ENCODE results near the gene RFC2.

The RFC2 gene

DNA sequence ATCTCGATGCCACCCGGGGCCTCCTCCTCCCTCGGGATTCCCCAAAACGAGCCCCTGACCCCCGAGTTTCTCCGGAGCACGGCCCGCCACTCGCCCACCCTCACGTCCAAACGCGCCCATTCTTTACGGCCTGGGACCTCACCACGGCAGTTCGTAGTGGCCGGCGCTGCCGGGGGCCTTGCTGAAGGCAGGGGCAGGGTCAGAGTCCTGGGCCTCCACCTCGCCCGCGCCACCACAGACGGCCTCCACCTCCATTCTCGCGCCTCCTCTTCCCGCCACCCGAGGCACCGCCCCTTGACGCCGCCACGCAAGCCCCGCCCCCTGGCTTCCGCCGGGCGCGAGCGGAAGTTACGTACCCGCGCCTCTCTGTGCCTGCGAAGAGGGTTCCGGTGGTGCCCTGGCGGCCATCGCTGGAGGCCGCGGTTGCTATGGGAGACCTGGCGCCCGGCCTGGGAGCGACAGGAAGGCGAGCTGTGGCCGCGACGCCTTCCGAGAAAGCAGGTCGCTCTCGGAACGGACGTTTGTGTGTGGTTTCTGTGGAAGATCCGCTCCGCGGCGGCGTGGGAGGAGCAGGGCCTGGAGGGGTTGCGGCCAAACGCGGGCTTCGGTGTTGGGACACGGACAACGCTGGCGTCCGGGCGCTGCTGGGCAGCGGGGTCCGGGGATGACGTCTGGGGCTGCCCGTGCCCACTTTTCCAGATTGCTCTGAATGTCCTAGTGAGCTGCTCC, at the start of gene RFC2:
Gene RFC2 (minus strand): TSS at position 271 of the 729 bp plus-strand sequence. CDS start 16 bp downstream, at position 255.
- DNase-seq, result peak; percentile 96

DNA sequence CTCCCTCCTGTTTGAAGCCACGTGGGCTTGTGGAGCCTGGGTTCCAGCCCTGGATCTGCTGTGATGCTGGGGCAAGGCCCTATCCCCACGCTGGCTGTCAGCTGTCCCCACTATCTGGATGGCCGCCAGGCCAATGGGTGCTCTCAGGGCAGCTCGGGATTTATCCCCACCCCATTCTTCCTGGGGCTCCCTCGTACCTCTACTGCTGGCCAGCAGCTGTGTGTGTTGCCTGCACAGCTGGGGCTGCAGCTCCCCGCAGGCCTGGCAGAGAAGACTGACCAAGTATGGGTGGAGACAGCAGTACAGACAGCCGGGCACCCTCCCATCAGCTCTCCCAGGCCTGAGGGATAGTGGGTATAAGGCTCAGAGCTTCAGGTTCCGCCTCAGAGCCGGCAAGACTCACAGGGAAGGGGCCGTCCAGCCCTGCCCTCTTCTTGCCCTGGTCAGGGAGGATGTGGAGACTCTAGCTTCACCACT, 48.6 kb upstream of the RFC2 start:
- no peak for DNase-seq

DNA sequence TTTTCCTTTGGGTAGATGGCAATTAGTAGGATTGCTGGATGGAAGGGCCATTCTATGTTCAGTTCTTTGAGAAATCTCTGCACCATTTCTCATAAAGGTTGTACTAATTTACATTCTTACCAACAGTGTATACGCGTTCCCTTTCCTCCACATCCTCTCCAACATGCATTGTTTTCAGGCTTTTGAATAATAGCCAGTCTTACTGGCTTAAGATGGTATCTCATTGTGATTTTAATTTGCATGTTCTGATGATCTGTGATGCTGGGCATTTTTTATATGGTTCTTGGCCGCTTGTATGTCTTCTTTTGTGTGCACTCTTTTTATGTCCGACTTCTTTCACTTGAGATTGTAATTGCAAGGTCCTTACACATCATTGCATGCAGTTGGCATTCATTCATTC, 46.7 kb upstream of the RFC2 start:
- DNase-seq, result no peak

DNA sequence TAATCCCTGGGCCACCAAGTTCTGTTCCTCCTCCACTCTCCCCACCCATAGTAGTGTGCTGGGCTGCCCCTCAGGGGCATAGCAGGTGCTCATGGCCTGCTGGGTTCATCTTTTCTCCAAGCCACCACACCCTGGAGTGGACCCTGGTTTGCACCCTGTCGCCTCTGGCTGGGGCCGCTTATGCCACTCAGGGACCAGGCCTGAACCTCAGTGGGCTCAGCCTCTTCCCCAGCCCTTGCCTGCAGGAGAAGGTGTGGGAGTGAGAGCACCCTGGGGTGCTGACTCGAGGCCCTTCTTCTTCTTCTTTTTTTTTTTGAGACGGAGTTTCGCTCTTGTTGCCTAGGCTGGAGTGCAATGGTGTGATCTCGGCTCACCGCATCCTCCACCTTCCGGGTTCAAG, 45.2 kb upstream of the RFC2 start:
- DNase-seq, result no peak

DNA sequence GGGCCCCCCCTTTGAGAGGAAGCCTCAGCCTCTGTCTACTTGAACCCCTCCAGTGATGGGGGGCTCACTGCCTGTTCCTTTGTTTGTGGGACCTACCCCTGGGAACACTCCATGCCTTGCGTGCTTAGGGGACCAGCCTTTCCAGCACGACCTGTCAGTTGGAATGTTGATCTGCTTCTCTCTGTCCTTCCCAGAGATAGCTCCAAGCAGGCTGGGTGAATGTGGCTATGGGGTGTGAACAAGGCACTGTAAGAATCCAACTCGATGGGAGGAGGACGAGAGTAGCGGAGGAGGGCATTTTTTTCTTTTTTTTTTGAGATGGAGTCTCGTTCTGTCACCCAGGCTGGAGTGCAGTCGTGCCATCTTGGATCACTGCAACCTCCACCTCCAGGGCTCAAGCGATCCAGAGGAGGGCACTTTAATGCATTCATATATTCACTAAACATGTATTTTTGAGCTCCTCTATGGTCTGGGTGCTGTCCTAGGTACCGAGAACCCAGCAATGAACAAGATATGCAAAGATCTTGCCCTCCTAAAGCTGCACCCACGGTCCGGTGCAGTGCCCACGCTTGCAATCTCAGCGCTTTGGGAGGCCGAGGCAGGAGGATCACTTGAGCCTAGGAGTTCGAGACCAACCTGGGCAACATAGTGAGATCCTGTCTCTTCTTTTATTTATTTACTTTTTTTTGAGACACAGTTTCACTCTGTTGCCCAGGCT, 43.5 kb upstream of the RFC2 start:
- DNase-seq, result no peak

DNA sequence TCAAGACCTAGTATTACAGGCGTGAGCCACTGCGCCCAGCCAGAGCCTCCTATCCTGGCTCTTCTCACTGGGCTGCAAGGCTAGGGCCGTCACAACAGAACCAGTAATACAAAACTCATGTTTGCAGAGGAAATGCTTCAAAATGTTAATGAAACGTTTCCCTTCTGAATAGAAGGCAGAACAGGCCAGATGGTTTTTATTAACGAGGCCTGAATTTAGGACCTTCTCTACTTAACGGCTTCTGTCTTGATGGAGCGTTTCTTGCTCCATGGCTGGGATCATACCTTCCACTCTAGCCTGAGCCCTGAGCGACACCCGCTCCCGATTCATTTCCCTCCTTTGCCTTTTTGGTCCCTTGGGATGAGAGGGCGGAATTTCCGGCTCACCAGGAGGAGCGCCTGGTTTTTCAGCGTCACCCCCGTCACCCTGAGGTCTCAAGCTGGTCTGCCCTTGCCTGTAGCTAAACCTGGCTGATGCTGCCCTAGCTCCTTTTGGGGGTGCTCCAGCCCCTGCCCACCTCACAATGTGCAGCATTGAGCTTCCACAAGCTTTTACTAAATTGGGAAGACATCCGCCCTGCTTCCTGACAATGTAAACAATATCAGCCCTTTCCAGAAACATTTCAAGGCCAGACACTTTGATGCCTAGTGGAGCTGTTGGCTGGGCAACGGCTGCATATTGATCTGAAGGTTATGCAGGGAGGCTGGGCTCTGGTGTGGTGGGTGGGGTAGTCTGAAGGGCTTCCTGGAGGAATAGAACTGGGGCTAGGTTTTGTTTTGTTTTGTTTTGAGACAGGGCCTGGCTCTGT, 40.2 kb upstream of the RFC2 start:
- no peak for DNase-seq

DNA sequence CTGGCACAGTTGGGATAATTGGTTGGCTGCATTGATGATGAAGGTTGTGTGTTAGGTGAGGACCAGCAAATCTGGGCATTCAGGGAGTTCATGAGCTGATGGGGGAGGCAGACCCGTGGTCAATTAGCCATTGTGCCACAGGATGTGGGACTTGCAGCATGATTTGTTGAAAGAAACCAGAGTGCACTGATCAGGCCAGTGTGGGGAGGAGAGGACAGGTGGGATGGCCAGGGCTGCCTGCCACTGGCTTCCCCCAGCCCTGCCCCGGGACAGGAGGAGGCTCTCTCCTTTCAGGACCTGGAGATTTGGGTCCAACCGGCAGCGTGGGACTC, 39.3 kb upstream of the RFC2 start:
- no peak for DNase-seq

DNA sequence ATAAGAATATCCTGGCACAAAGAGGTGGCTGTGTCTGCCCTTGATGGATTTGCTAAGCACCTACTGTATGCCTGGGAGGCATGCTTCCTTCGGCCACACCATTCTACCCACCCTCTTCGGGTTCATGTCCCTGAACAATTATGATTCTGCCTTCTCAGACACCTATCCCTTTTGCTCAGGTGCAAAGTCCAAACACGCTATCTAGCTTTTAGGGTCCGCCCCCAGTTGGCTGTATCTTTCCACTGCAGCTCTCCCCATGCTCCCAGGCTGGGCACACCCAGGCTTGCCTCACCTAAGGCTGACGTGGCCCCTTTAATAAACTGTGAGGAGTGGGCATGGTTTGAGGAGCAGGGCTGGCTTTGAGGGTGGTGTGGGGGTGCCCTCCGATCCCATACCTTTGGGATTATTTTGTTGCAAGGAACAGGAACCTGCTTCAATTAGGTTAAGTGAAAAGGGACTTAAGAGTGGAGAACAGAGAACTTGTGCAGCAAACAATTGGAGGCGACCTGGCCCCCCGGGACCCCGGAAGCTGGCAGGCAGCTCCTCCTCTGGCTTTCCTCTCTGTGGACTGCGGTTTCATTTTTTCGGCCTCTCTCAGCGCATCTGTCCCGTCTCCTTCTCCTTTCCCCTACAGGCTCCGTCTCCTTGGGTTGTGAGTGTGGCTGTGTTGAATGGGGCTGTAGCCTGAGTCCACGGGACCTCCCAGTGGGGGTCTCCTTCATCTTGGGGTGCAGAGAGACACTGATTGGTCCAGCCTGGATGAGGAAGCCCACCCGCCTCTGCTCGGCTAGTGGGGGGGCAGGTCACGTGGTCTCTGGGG, 38.8 kb upstream of the RFC2 start:
- no peak for DNase-seq

DNA sequence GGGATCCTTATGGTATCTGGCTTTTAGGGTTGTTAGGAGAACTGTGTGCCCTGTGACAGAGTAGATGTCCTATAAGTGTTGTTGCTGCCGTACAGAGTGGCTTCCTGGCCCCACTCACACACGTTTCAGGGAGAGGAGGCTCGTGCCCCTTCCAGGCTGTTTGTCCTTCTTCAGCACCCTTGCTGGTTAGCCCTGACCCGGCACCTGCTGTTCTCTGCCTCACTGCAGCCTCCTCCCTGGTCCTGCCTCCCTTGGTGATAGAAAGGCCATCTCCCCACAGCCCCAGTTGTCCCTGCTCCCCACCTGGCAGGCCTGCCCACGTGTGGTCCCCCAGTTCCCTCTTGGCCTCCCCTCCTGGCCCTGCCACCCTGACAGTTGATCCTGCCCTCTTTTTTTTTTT, 37.3 kb upstream of the RFC2 start:
- DNase-seq, result no peak

DNA sequence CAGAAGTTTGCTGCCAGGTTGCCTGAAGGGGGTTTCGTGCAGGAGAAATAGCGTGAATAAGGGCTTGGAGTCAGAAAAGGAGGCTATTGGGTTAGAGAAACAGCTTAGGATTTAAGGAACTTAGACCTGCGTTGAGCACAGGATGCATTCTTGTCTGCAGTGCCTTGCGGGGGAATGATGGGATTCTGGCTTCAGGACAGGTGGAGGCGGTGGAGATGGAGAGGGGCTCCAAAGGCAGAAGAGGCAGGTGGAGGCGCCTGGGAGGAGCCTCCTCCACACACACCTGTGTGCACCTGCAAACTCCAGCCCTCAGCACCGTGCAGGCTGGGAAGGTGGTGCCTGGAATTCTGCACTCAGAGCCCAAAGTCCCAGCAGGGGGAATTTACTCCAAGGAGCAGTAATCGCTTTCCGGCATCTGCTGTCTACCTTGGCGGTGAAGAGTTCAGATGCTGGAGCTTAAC, 36.8 kb upstream of the RFC2 start:
- no peak for DNase-seq

DNA sequence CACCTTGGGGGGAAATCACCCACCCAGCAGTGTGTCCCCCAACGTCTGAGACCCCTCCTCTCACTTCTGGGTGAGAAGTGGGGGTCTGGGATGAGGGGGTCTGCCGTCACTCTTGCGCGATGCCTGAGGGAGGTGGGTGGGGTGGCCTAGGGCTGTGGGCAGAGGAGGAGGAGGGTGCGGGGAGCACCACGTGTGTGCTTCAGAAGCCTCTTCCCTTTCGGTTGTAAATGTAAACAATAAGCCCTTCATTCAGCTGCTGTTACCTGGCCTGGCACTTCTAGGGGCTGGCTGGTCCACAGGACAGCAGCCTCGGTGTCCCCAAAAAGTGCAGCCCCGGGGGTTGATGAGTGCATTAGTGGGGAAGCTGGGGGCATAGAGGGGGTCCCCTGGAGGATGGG, 36.4 kb upstream of the RFC2 start:
- DNase-seq, result no peak

DNA sequence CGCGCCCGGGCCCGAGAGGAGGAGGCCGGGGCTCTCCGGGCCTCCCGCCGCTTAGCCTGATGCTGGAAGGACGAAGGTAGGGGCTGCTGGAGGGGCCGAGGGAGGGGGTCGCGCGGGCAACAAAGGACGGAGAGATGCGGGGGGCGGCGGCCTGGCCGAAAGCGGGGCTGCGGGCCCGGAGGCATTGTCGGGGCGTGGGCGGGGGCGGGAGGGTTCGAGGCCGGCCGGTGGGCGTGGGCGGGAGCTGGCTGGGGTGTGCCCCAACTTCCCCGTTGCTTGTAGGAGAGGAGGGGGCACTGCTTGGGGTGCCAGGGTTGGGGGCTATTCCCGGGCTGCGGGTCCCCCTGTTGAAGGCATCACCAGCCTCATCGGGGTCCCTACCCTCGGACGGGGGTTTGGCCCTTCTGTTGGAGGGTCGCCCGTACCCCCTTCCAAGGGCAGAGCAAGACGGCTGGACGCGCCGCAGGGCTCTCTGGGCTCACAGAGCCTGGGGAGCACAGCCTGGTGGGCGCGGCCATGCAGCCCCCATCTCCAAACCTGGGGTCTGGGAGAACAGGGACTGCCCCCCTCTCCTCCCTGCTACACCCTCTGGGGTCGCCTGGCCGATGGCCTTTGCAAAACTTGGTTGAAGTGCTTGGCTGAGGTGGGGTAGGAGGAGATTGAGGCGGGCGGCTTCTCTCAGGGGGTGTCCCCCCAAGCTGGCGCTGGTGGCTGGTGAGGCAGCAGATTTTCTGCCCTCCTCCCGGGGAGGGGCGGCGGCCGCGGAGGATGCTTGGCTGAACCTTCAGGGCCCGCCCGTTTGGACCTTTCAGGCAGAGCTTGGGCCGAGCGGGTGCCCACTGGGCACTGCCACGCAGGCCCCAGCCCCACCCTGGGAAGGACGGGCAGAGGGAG, 35.7 kb upstream of the RFC2 start:
- DNase-seq, result peak; percentile 43

DNA sequence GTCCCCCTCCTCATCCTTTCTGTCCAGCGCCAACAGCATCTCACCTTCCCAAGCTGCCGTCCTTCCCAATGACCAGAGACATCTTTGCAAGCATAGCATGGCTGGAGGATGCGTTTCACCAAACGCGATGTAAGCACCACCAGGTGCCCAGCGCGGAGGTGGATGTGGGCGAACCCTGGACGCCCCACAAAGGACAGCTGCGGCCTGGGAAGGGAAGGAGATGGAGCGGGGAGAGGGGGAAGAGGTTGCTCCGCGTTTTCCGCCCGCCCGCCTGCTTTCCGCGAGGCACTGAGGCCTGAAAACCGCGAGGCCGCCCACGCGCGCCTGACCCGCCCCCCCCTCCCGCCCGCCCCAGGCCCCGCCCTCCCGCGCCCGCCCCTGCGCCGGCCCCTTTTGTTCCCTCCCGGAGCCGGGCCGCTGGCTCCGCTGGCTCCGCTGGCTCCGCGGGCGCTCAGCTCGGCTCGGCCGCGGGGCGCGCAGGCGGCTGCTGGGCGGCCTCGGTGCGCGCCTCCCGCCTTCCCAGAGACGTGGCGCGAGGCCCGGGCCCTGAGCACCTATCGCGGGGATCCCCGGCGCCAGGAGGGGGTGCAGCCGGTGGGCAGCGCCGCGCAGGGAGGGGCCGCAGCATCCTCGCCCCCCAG, 34.9 kb upstream of the RFC2 start, which contains the start of gene CLIP2:
Gene CLIP2 (plus strand): TSS at position 390 of the 641 bp plus-strand sequence. CDS start 28,140 bp downstream, outside the sequence.
- DNase-seq, result peak; percentile 78

DNA sequence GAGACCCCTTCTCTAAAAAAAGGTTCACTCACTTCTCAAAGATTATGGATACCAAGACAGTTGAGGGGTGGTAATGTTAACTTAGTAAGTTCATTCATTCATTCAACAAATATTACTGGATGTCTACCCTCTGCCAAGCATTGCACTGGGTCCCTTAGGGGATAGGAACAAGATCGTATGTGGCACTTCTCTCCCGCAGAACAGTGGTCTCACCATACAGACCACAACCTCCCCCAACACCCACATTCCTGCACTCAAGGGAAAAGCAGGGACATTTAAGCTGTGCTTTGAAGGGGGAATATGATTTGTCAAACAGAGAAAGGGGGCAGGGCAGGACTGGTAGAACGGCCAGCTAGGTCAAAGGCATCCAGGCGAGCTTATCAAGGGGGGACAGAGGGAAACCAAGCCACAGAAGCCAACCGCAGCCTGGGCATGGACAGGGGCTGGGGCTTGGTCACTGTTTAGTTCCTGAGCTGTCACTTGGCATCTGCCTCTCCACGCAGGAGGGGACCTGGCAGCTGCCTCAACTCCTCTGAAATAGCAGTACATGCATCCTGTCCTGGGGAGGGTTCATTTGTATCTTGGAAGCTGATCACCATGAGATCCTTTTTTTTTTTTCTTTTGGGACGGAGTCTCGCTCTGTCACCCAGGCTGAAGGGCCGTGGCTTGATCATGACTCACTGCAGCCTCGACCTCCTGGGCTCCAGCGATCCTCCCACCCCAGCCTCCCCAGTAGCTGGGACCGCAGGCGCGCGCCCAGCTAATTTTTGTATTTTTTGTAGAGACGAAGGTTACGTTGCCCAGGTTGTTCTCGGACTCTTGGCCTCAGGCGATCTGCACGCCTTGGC, 34.1 kb upstream of the RFC2 start:
- DNase-seq, result no peak

DNA sequence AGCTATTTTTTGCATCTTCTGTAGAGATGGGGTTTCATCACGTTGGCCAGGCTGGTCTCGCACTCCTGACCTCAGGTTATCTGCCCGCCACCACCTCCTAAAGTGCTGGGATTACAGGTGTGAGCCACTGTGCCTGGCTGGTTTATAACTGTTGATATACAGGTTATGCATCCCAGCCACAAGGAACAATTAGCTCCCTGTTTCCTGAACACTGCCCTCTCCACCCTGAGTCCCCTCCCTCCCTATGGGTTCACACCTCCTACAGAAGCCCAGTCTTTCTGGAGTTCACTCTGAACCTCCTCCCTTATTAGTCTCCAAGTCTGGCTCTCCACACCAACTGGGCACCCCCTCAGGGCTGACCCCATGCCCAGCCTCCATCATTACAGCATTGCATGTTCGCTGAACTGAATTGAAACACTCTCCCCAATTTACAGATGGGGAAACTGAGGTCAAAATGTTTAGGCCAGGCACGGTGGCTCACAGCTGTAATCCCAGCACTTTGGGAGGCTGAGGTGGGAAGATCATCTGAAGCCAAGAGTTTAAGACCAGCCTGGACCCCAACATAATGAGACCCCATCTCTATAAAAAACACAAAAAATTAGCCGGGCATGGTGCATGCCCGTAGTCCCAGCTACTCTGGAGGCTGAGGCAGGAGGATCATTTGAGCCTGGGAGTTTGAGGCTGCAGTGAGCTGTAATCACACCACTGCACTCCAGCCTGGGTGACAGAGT, 33.3 kb upstream of the RFC2 start:
- no peak for DNase-seq

DNA sequence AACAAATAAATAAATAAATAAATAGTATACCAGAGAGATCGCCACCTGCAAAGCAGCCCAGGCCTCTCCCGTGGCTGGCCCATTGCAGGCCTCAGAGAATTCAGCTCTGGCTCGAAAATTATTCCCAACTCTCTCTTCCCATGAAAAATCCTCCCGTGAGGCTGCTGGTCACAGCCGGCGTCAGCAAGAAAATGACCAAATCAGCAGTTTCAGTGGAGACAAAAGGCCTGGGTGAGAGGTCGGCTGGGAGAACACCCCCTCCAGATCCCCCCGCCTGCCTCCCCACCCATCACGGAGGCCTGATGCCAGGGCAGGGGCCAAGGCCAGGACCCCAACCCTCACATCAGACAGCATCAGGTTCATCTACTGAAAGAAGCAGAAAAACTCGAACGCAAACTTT, 31.9 kb upstream of the RFC2 start:
- no peak for DNase-seq

DNA sequence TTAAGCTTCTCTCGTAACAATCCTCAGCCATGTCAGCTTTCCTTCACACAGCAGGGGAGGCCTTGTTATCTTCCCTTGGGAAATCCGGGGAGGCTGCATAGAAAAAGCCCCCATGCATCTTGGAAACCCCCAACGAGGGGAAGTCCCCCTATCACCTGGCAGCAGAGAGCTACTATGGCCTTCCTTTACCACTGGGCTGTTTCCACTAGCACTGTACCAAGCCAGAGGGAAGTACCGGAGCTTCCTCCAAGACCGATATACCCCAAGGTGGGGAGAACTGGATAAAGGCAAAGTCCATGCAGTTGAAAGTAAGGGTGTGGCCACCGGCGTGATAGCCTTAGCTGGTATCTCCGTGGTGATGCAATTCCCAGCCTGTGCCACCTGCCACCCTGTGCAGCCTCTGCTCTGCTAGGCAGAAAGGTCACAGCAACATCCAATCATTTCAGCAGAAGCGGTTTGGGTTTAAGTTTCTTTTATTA, 30.6 kb upstream of the RFC2 start:
- DNase-seq, result no peak

DNA sequence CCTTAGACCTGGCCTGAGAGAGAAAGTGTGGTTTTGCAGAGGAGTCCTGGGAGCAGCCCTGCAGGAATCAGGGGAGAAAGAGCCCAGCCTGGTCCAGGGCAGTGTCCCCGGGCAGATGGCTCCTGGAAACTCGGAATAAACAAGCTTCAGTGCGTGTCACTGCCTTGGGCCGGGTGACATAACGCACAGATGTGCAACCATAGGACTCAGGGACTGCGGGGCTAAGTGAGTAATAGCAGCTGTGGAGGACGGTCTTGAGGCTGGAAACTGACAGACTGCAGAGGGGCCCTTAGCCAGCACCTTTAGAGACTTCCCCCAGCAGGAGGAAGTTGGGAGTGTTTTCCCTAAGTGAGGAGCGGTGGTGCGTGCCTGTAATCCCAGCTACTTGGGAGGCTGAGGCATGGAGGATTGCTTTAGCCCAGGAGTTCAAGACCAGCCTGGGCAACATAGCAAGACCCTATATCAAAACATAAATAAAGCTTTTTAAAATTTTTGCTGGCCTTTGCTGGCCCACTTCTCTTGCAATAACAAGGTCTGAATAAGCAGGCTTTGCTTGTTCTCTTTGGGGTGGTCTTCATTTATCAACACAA, 29.8 kb upstream of the RFC2 start:
- DNase-seq, result no peak
